A549 (cell line): ENCODE measurements around the gene KCNAB2. TPM values are rescaled to one million over a fixed set of nuclear protein-coding genes. Genes with fewer than 3 reads are reported as not detected.

Experiments used
- ATAC-seq, 2 experiments: fragments of 200-7000 bp in 1 of 2; fragments of >200 bp in 1 of 2; cut with Nextera tagmentation in 1 of 2; cut with Tn5 transposase in 1 of 2; 3 replicates each; pipeline versions ENCODE4 v1.8.0 to v1.9.1; 2018 to 2020; ENCODE audit warnings: mild to moderate bottlenecking in 1 of 2, moderate library complexity in 1 of 2
- CTCF ChIA-PET: fragments of 300-600 bp; sonication (Branson Sonifier 250); formaldehyde crosslinking; extraction: SDS; loops from one replicate; lab custom pipeline; 2021; ENCODE audit warnings: antibody characterized with exemption, inconsistent platforms; lab: Yijun Ruan, JAX
- POLR2A ChIA-PET: fragments of 350-600 bp; formaldehyde crosslinking; extraction: SDS; loops from one replicate; lab custom pipeline; 2021; ENCODE audit warnings: antibody characterized with exemption, inconsistent platforms; lab: Yijun Ruan, JAX
- DNase-seq, 2 experiments: peaks; one replicate each; pipeline versions ENCODE4 v3.0.0 to v3.0.0-alpha.2; 2011 to 2016; ENCODE audit warnings: low read depth in 1 of 2, low spot score in 1 of 2
- FAIRE-seq: peaks from 2 replicates; lab custom pipeline; 2011; peaks lifted over from hg19 to GRCh38; lab: Jason Lieb, UNC
- H3K27ac ChIP-seq, 2 experiments: fragments of >200 bp; sonication (Bioruptor Twin); formaldehyde crosslinking; 3 replicates each; pipeline ENCODE4 v1.5.1; 2016 to 2017
- H3K4me1 ChIP-seq: fragments of >200 bp; sonication (Bioruptor Twin); formaldehyde crosslinking; 3 replicates; pipeline ENCODE4 v1.6.1; 2016
- H3K4me2 ChIP-seq: fragments of >200 bp; sonication (Bioruptor Twin); formaldehyde crosslinking; 3 replicates; pipeline ENCODE4 v1.6.1; 2016
- H3K4me3 ChIP-seq: fragments of >200 bp; sonication (Bioruptor Twin); formaldehyde crosslinking; 3 replicates; pipeline ENCODE4 v1.5.1; 2016
- H3K9me3 ChIP-seq: fragments of >200 bp; sonication (Bioruptor Twin); formaldehyde crosslinking; 3 replicates; pipeline ENCODE4 v1.6.1; 2016
- ATOH8 ChIP-seq: fragments of 250-450 bp; sonication (Bioruptor Pico); IDR thresholded peaks from 2 replicates; pipeline ENCODE4 v1.5.0; 2020; ENCODE audit warnings: low read depth, mild to moderate bottlenecking, moderate library complexity
- BHLHE40 ChIP-seq: IDR thresholded peaks from 2 replicates; pipeline ENCODE4 v1.6.1; 2012; ENCODE audit warnings: low read depth, low read length, inconsistent platforms
- CEBPB ChIP-seq, 2 experiments: fragments of >200 bp in 1 of 2; sonication (Bioruptor Twin) in 1 of 2; formaldehyde crosslinking in 1 of 2; IDR thresholded peaks; 2 replicates each; pipeline ENCODE4 v1.6.1; 2012 to 2016
- E2F6 ChIP-seq: IDR thresholded peaks from 2 replicates; pipeline ENCODE4 v1.6.1; 2012; ENCODE audit warnings: low read depth, borderline replicate concordance
- EHF ChIP-seq: fragments of 250-450 bp; sonication (Bioruptor Pico); IDR thresholded peaks from 2 replicates; pipeline ENCODE4 v1.5.0; 2020; ENCODE audit warnings: mild to moderate bottlenecking
- EHMT2 ChIP-seq: fragments of 200-600 bp; sonication (generic); IDR thresholded peaks from 2 replicates; pipeline ENCODE4 v1.6.1; 2016; ENCODE audit warnings: antibody characterized with exemption, low read depth, mild to moderate bottlenecking, moderate library complexity
- GATA3 ChIP-seq: IDR thresholded peaks from 2 replicates; pipeline ENCODE4 v1.6.1; 2012; ENCODE audit warnings: borderline replicate concordance
- HEYL ChIP-seq: fragments of 250-450 bp; sonication (Bioruptor Pico); IDR thresholded peaks from 2 replicates; pipeline ENCODE4 v1.8.0; 2021; ENCODE audit warnings: mild to moderate bottlenecking, moderate library complexity
- HOXB13 ChIP-seq: fragments of 250-450 bp; sonication (Bioruptor Pico); IDR thresholded peaks from 2 replicates; pipeline ENCODE4 v1.5.0; 2020; ENCODE audit warnings: low read depth, mild to moderate bottlenecking, moderate library complexity
- KDM1A ChIP-seq: fragments of 200-600 bp; sonication (generic); IDR thresholded peaks from 2 replicates; pipeline ENCODE4 v1.6.1; 2016; ENCODE audit warnings: low read depth, mild to moderate bottlenecking
- MAFK ChIP-seq: fragments of 450-650 bp; IDR thresholded peaks from 2 replicates; pipeline ENCODE4 v1.6.1; 2014; ENCODE audit not compliant: partially characterized antibody
- MAZ ChIP-seq: fragments of 150-350 bp; IDR thresholded peaks from 2 replicates; pipeline ENCODE4 v1.6.1; 2014; ENCODE audit warnings: antibody characterized with exemption, low read depth, low read length, borderline replicate concordance
- NFE2L2 ChIP-seq: fragments of 150-350 bp; conservative IDR thresholded peaks from 2 replicates; pipeline ENCODE4 v1.6.1; 2014; ENCODE audit warnings: low read length
- NR3C1 ChIP-seq: fragments of >200 bp; sonication (Bioruptor Twin); formaldehyde crosslinking; IDR thresholded peaks from 3 replicates; pipeline ENCODE4 v1.6.1; 2017
- PHF8 ChIP-seq: fragments of 200-600 bp; sonication (generic); IDR thresholded peaks from 2 replicates; pipeline ENCODE4 v1.6.1; 2016; ENCODE audit warnings: low read depth, mild to moderate bottlenecking, antibody characterized with exemption, moderate library complexity, borderline replicate concordance
- RFX5 ChIP-seq: fragments of 450-650 bp; IDR thresholded peaks from 2 replicates; pipeline ENCODE4 v1.7.1; 2014; ENCODE audit warnings: antibody characterized with exemption, mild to moderate bottlenecking, moderate library complexity
- RNF2 ChIP-seq: fragments of 200-600 bp; sonication (generic); IDR thresholded peaks from 2 replicates; pipeline ENCODE4 v1.6.1; 2016; ENCODE audit warnings: low read depth, mild to moderate bottlenecking, antibody characterized with exemption, moderate library complexity, borderline replicate concordance
- SMC3 ChIP-seq: fragments of >200 bp; sonication (Bioruptor Twin); formaldehyde crosslinking; IDR thresholded peaks from 3 replicates; pipeline ENCODE4 v1.6.1; 2018; ENCODE audit warnings: inconsistent platforms
- SREBF2 ChIP-seq: fragments of 450-650 bp; IDR thresholded peaks from 2 replicates; pipeline ENCODE4 v1.6.1; 2014; ENCODE audit warnings: mild to moderate bottlenecking, moderate library complexity
- TFCP2L1 ChIP-seq: fragments of 250-450 bp; sonication (Bioruptor Pico); IDR thresholded peaks from 2 replicates; pipeline ENCODE4 v1.5.0; 2021; ENCODE audit warnings: mild to moderate bottlenecking
- USF2 ChIP-seq: fragments of 450-650 bp; IDR thresholded peaks from 2 replicates; pipeline ENCODE4 v1.6.1; 2014; ENCODE audit warnings: antibody characterized with exemption
- ZC3H11A ChIP-seq: fragments of 450-650 bp; IDR thresholded peaks from 2 replicates; pipeline ENCODE4 v1.6.1; 2014; ENCODE audit warnings: antibody characterized with exemption, mild to moderate bottlenecking
- ZFP36 ChIP-seq: fragments of 450-650 bp; IDR thresholded peaks from 2 replicates; pipeline ENCODE4 v1.6.1; 2014; ENCODE audit warnings: borderline replicate concordance; ENCODE audit not compliant: partially characterized antibody
- WGBS: methylation state at CpG from one replicate; pipeline ENCODE4 v1.1.6; 2017; ENCODE audit errors: missing lambda C conversion rate; 5-methylcytosine and 5-hydroxymethylcytosine counted together
- polyA plus RNA-seq, 4 experiments: library from polyadenylated mRNA; depleted of rRNA in 3 of 4; stranded (reverse); fragments of >200 nt; fragmentation: RNase III in 1 of 4; extraction: RNeasy Plus Mini Kit Qiagen cat#74134 plus additional on column Dnase treatment in 1 of 4; gene quantifications; 2 replicates in 3 of 4; 3 replicates in 1 of 4; pipeline ENCODE4 v1.2.3, GENCODE V29; 2011 to 2017
- TF ChIP-seq, protein P1 (sequence below): fragments of >200 bp; sonication (Bioruptor Twin); formaldehyde crosslinking; IDR thresholded peaks from 3 replicates; pipeline ENCODE4 v1.5.1; 2016
- TF ChIP-seq, protein P2 (sequence below): IDR thresholded peaks from 2 replicates; pipeline ENCODE4 v1.6.1; 2012
- TF ChIP-seq, protein P3 (sequence below): IDR thresholded peaks from 2 replicates; pipeline ENCODE4 v1.6.1; 2012

KCNAB2 gene
- polyA plus RNA-seq, 2 of the 4 experiments (the other 2 are of a cell fraction): 7.3 to 9.9 TPM

- CTCF ChIA-PET: interaction anchor here (0.9 to 1.1 kb wide), 2 partner anchors 15 to 156 kb away, joined by 3 to 6 read pairs; no protein-coding TSS in a partner anchor
- no peaks in the 10 kb centered on the region for H3K4me1 ChIP-seq
These were observed 3.7 kb downstream of the KCNAB2 start for GRCh38 chr1:6049419-6049818.

GRCh38 chr1:6051423-6051822, 5.7 kb downstream of the KCNAB2 start:
- FAIRE-seq: no peak
- H3K9me3 ChIP-seq: no peaks in the 10 kb centered on the region
- TF ChIP-seq SMC3: no peak
- TF ChIP-seq HEYL (CRISPR knock-in tag): no peak
- no peak for TF ChIP-seq GATA3
- TF ChIP-seq EHMT2: no peak
- TF ChIP-seq USF2: no peak
- TF ChIP-seq NR3C1: no peak
- TF ChIP-seq HOXB13 (CRISPR knock-in tag): no peak
- no peak for TF ChIP-seq EHF (CRISPR knock-in tag)
- no peak for TF ChIP-seq ATOH8 (CRISPR knock-in tag)
- TF ChIP-seq KDM1A: no peak
- TF ChIP-seq, protein P1, sequence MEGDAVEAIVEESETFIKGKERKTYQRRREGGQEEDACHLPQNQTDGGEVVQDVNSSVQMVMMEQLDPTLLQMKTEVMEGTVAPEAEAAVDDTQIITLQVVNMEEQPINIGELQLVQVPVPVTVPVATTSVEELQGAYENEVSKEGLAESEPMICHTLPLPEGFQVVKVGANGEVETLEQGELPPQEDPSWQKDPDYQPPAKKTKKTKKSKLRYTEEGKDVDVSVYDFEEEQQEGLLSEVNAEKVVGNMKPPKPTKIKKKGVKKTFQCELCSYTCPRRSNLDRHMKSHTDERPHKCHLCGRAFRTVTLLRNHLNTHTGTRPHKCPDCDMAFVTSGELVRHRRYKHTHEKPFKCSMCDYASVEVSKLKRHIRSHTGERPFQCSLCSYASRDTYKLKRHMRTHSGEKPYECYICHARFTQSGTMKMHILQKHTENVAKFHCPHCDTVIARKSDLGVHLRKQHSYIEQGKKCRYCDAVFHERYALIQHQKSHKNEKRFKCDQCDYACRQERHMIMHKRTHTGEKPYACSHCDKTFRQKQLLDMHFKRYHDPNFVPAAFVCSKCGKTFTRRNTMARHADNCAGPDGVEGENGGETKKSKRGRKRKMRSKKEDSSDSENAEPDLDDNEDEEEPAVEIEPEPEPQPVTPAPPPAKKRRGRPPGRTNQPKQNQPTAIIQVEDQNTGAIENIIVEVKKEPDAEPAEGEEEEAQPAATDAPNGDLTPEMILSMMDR: no peak
- no peak for TF ChIP-seq E2F6
- no peak for TF ChIP-seq ZC3H11A
- TF ChIP-seq MAZ: no peak
- no peak for TF ChIP-seq PHF8
- no peak for TF ChIP-seq BHLHE40
- TF ChIP-seq, all 56 proteins: peak for 0
- ChIA-PET CTCF (interaction anchor here (0.8 to 2.2 kb wide), 3 partner anchors 12 to 195 kb away, joined by 3 to 9 read pairs (median 3); no protein-coding TSS in a partner anchor), POLR2A (no interaction called here)
- Histone ChIP-seq H3K4me2 (no peak overlapping the region), H3K4me3 (no peak overlapping the region), H3K4me1 (no peaks in the 10 kb centered on the region), H3K27ac (no peak overlapping the region)
- DNase-seq (no peak), ATAC-seq (no peak)
- WGBS: 100% methylated on average over 2 of the region's 23 CpGs

More at GRCh38 chr1:6049419-6049818, 3.7 kb downstream of the KCNAB2 start:
- 53% methylated on average over 5 of the region's 6 CpGs for WGBS
- Histone ChIP-seq H3K4me2 (no peak overlapping the region), H3K9me3 (no peaks in the 10 kb centered on the region), H3K4me3 (no peak overlapping the region), H3K27ac (no peak overlapping the region)
- DNase-seq (no peak), ATAC-seq (no peak), FAIRE-seq (no peak)
- POLR2A ChIA-PET: no interaction called here
- TF ChIP-seq ATOH8 (CRISPR knock-in tag) (no peak), HEYL (CRISPR knock-in tag) (no peak), SREBF2 (no peak), RNF2 (no peak), CEBPB (IDR thresholded peaks at IDR 0.05) (no peak), ZFP36 (no peak), RFX5 (no peak), KDM1A (no peak), TFCP2L1 (CRISPR knock-in tag) (no peak), NFE2L2 (no peak), MAFK (no peak)
- TF ChIP-seq, protein P2, sequence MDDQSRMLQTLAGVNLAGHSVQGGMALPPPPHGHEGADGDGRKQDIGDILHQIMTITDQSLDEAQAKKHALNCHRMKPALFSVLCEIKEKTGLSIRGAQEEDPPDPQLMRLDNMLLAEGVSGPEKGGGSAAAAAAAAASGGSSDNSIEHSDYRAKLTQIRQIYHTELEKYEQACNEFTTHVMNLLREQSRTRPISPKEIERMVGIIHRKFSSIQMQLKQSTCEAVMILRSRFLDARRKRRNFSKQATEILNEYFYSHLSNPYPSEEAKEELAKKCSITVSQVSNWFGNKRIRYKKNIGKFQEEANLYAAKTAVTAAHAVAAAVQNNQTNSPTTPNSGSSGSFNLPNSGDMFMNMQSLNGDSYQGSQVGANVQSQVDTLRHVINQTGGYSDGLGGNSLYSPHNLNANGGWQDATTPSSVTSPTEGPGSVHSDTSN: no peak
- TF ChIP-seq, protein P3, sequence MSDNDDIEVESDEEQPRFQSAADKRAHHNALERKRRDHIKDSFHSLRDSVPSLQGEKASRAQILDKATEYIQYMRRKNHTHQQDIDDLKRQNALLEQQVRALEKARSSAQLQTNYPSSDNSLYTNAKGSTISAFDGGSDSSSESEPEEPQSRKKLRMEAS: no peak
- TF ChIP-seq, protein P1: no peak
